Breast epithelium (tissue), 3 donors: Measurements from ENCODE around the gene IRAK2.

Source experiments
- POLR2A ChIP-seq: fragments of 450-650 bp; IDR thresholded peaks from one replicate; pipeline ENCODE4 v1.6.1; 2016; ENCODE audit warnings: antibody characterized with exemption, mild to moderate bottlenecking, moderate library complexity
- POLR2AphosphoS5 ChIP-seq, 3 donors: sonication (generic); formaldehyde crosslinking; IDR thresholded peaks; one replicate each; pipeline ENCODE4 v1.6.1; 2017; ENCODE audit warnings: antibody characterized with exemption in 3 of 3
- TF ChIP-seq, protein P1 (sequence below), 3 donors: fragments of 450-650 bp; IDR thresholded peaks; one replicate each; pipeline ENCODE4 v1.5.1; 2016 to 2017; ENCODE audit warnings: antibody characterized with exemption in 3 of 3, mild to moderate bottlenecking in 3 of 3, moderate library complexity in 3 of 3

DNA sequence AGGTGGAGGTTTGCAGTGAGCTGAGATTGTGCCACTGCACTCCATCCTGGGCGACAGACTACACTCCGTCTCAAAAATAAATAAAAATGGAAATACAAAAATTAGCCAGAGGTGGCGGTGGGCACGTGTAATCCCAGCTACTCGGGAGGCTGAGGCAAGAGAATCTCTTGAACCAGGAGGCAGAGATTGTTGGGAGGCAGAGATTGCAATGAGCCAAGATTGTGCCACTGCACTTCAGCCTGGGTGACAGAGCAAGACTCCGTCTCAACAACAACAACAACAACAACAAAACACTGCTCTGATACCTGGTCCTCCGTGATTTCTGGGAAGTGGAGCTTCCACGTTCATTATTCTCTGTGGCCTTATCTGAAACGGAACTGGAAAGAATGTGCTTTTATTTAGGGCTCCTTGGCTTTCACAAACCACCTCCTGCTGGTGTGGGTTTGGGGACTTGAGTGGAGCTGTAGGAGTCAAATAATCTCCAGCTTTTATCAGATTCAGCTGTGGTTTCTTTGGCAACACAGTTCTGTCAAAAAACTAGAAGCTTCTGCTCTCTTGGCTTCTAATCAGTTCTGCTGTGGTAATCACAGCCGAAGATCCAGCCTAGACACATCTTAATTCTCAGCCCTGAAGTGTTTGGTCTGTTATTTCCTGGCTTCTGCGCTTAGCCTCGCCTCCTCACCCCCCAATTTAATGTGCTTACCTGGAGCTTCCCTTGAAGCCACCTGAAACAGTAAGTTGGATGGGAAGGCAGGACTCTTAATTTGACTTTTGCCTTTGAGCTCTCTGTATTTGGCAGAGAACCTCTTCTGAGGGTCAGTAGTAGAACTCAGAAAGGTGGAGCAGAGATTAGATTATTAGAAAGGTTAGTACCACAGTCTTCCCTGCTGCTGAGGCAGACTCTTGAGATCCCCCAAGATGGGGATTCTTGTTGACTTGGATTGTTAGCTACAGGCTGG, 21.4 kb downstream of the IRAK2 start:
- TF ChIP-seq POLR2AphosphoS5 (IDR thresholded peaks at IDR 0.05) (no peak), POLR2A (no peak)
- TF ChIP-seq, protein P1, sequence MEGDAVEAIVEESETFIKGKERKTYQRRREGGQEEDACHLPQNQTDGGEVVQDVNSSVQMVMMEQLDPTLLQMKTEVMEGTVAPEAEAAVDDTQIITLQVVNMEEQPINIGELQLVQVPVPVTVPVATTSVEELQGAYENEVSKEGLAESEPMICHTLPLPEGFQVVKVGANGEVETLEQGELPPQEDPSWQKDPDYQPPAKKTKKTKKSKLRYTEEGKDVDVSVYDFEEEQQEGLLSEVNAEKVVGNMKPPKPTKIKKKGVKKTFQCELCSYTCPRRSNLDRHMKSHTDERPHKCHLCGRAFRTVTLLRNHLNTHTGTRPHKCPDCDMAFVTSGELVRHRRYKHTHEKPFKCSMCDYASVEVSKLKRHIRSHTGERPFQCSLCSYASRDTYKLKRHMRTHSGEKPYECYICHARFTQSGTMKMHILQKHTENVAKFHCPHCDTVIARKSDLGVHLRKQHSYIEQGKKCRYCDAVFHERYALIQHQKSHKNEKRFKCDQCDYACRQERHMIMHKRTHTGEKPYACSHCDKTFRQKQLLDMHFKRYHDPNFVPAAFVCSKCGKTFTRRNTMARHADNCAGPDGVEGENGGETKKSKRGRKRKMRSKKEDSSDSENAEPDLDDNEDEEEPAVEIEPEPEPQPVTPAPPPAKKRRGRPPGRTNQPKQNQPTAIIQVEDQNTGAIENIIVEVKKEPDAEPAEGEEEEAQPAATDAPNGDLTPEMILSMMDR (IDR thresholded peaks at IDR 0.05) = no peak
